Astrocyte (in vitro differentiated cells and primary cell): ENCODE measurements around the gene PPM1F. TPM values are rescaled to one million over a fixed set of nuclear protein-coding genes. Genes with fewer than 3 reads are reported as not detected.

Source experiments
- DNase-seq: peaks from one replicate; pipeline ENCODE4 v3.0.0-alpha.2; 2010; ENCODE audit warnings: low read depth
- FAIRE-seq: peaks from 2 replicates; lab custom pipeline; 2011; peaks lifted over from hg19 to GRCh38; lab: Jason Lieb, UNC
- H2AFZ ChIP-seq: 2 replicates; pipeline ENCODE4 v1.6.0; 2012; ENCODE audit warnings: low read depth, low read length, inconsistent platforms
- H3K27ac ChIP-seq: 2 replicates; pipeline ENCODE4 v1.5.1; 2011; ENCODE audit warnings: low read depth, low read length, inconsistent platforms
- H3K27me3 ChIP-seq: 2 replicates; pipeline ENCODE4 v1.6.0; 2011; ENCODE audit warnings: low read length, inconsistent platforms; ENCODE audit not compliant: insufficient read depth
- H3K36me3 ChIP-seq: 2 replicates; pipeline ENCODE4 v1.5.1; 2011; ENCODE audit warnings: low read length, inconsistent platforms; ENCODE audit not compliant: insufficient read depth
- H3K4me1 ChIP-seq: 2 replicates; pipeline ENCODE4 v1.5.1; 2011; ENCODE audit warnings: low read length, inconsistent platforms; ENCODE audit not compliant: insufficient read depth
- H3K4me2 ChIP-seq: 2 replicates; pipeline ENCODE4 v1.6.0; 2012; ENCODE audit warnings: low read length, inconsistent platforms
- H3K4me3 ChIP-seq: 2 replicates; pipeline ENCODE4 v1.5.1; 2011; ENCODE audit warnings: low read depth, mild to moderate bottlenecking, low read length, inconsistent platforms; ENCODE audit not compliant: insufficient read depth
- H3K79me2 ChIP-seq: 2 replicates; pipeline ENCODE4 v1.6.0; 2012; ENCODE audit warnings: mild to moderate bottlenecking, low read length, inconsistent platforms; ENCODE audit not compliant: insufficient read depth
- H3K9ac ChIP-seq: 2 replicates; pipeline ENCODE4 v1.6.0; 2012; ENCODE audit warnings: mild to moderate bottlenecking, low read length, inconsistent platforms
- H3K9me3 ChIP-seq: 2 replicates; pipeline ENCODE4 v1.5.1; 2012; ENCODE audit warnings: low read depth, mild to moderate bottlenecking, low read length, inconsistent platforms; ENCODE audit not compliant: insufficient read depth
- H4K20me1 ChIP-seq: 2 replicates; pipeline ENCODE4 v1.6.0; 2012; ENCODE audit warnings: low read length, inconsistent platforms; ENCODE audit not compliant: insufficient read depth
- H3K27ac Mint-ChIP-seq: one replicate; pipeline ENCODE4 v1.8.0; 2021; ENCODE audit warnings: mild to moderate bottlenecking, mixed read lengths; ENCODE audit not compliant: unreplicated experiment
- H3K27me3 Mint-ChIP-seq: one replicate; pipeline ENCODE4 v1.8.0; 2021; ENCODE audit warnings: low read depth, mixed read lengths; ENCODE audit not compliant: unreplicated experiment
- H3K36me3 Mint-ChIP-seq: one replicate; pipeline ENCODE4 v1.8.0; 2021; ENCODE audit warnings: low read depth, mixed read lengths; ENCODE audit not compliant: unreplicated experiment
- H3K4me1 Mint-ChIP-seq: one replicate; pipeline ENCODE4 v1.8.0; 2021; ENCODE audit warnings: low read depth, mixed read lengths; ENCODE audit not compliant: unreplicated experiment
- H3K4me3 Mint-ChIP-seq: one replicate; pipeline ENCODE4 v1.8.0; 2021; ENCODE audit warnings: mild to moderate bottlenecking, moderate library complexity, mixed read lengths; ENCODE audit not compliant: unreplicated experiment
- H3K9me3 Mint-ChIP-seq: one replicate; pipeline ENCODE4 v1.8.0; 2021; ENCODE audit warnings: mild to moderate bottlenecking, mixed read lengths; ENCODE audit not compliant: unreplicated experiment
- EZH2 ChIP-seq: IDR thresholded peaks from 2 replicates; pipeline ENCODE4 v1.6.1; 2012; ENCODE audit warnings: mild to moderate bottlenecking, low read length, inconsistent platforms; ENCODE audit not compliant: insufficient read depth
- total RNA-seq: library from RNA; stranded (reverse); gene quantifications from 2 replicates; pipeline ENCODE4 v1.2.1, GENCODE V29; 2021
- TF ChIP-seq, protein P1 (sequence below): IDR thresholded peaks from 2 replicates; pipeline ENCODE4 v1.5.1; 2011; ENCODE audit warnings: low read depth, mild to moderate bottlenecking, inconsistent platforms, low read length, moderate library complexity; ENCODE audit not compliant: insufficient read depth

The PPM1F gene
- total RNA-seq, 1 donor from 2014 or later, result 27.9 TPM

DNA sequence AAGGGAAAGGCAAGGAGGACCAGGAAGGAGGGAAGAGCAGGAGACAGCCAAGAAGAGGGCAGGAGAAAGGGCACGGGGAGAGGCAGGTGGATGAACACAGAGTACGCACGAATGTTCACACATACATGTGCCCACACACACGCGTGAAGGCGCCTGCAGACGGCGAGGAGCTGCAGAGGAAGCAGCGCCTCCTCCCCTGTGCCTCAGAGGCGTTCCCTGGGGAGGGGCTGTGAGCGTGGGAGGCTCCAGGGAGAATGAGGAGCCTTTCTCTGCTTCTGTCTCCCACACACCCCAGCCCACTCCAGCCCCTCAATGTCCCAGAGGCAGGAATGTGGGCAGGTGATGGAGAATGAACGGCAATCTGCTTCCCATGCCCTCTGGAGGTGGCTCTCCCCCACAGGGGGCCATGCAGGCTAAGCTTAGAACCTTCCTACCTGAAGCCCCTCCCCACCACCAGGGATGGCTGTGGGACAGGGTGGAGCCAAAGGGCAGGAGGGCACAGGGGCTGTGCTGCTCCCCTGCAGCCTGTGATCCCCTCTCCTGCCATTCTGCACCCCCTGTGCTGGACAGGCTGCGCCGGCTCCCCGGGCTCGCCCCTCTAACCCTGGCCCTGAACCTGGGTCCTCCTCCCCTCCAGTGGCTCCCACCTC lies 25.3 kb downstream of the PPM1F start:
- FAIRE-seq, result no peak
- H3K4me2 ChIP-seq, result no peak overlapping the region
- H3K27ac Mint-ChIP-seq, result no peak overlapping the region

DNA sequence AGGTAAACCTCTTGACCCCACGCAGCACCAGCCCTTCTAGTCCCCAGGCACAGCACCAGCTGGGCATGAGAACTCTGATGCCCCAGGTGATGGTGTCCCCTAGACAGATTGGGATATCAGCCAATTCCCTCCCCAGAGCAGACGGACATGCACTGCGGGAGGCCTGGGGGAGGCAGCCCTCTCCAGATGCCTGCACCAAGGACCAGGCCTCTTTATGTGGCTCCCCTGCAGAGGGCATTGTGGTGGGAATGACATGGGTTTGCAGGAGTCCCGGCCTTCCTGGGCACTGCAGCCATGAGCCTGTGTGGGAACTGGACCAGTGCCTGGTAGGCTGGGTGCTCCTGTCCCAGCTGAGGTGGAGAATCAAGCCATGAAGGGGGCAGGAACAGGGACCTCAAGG lies 25.9 kb downstream of the PPM1F start:
- Histone ChIP-seq H4K20me1 (peaks cover 20% of the 10 kb centered on the region), H2AFZ (no peak overlapping the region), H3K27ac (no peak overlapping the region), H3K4me2 (no peak overlapping the region), H3K27me3 (no peaks in the 10 kb centered on the region), H3K9me3 (no peaks in the 10 kb centered on the region), H3K36me3 (peaks cover 9% of the 10 kb centered on the region), H3K79me2 (no peaks in the 10 kb centered on the region), H3K9ac (no peak overlapping the region), H3K4me1 (no peaks in the 10 kb centered on the region), H3K4me3 (no peak overlapping the region)
- TF ChIP-seq, protein P1, sequence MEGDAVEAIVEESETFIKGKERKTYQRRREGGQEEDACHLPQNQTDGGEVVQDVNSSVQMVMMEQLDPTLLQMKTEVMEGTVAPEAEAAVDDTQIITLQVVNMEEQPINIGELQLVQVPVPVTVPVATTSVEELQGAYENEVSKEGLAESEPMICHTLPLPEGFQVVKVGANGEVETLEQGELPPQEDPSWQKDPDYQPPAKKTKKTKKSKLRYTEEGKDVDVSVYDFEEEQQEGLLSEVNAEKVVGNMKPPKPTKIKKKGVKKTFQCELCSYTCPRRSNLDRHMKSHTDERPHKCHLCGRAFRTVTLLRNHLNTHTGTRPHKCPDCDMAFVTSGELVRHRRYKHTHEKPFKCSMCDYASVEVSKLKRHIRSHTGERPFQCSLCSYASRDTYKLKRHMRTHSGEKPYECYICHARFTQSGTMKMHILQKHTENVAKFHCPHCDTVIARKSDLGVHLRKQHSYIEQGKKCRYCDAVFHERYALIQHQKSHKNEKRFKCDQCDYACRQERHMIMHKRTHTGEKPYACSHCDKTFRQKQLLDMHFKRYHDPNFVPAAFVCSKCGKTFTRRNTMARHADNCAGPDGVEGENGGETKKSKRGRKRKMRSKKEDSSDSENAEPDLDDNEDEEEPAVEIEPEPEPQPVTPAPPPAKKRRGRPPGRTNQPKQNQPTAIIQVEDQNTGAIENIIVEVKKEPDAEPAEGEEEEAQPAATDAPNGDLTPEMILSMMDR, result no peak
- no peak for TF ChIP-seq EZH2
- Mint-ChIP-seq H3K9me3 (no peaks in the 10 kb centered on the region), H3K27me3 (no peaks in the 10 kb centered on the region), H3K4me1 (no peaks in the 10 kb centered on the region), H3K4me3 (no peak overlapping the region), H3K36me3 (peaks cover 15% of the 10 kb centered on the region), H3K27ac (no peak overlapping the region)
- DNase-seq, result no peak
- FAIRE-seq, result no peak

More for the DNA sequence above, 25.3 kb downstream of the PPM1F start:
- Histone ChIP-seq H2AFZ (no peak overlapping the region), H3K9ac (no peak overlapping the region), H3K9me3 (no peaks in the 10 kb centered on the region), H3K4me1 (no peaks in the 10 kb centered on the region), H3K79me2 (no peaks in the 10 kb centered on the region), H3K27me3 (no peaks in the 10 kb centered on the region), H4K20me1 (peaks cover 20% of the 10 kb centered on the region), H3K4me3 (no peak overlapping the region), H3K27ac (no peak overlapping the region), H3K36me3 (peaks cover 11% of the 10 kb centered on the region)
- H3K4me1 Mint-ChIP-seq, result no peaks in the 10 kb centered on the region
- TF ChIP-seq, protein P1, result no peak
- H3K27me3 Mint-ChIP-seq, result no peaks in the 10 kb centered on the region
- no peaks in the 10 kb centered on the region for H3K9me3 Mint-ChIP-seq
- DNase-seq, result no peak
- H3K36me3 Mint-ChIP-seq, result peaks cover 15% of the 10 kb centered on the region
- H3K4me3 Mint-ChIP-seq, result no peak overlapping the region

DNA sequence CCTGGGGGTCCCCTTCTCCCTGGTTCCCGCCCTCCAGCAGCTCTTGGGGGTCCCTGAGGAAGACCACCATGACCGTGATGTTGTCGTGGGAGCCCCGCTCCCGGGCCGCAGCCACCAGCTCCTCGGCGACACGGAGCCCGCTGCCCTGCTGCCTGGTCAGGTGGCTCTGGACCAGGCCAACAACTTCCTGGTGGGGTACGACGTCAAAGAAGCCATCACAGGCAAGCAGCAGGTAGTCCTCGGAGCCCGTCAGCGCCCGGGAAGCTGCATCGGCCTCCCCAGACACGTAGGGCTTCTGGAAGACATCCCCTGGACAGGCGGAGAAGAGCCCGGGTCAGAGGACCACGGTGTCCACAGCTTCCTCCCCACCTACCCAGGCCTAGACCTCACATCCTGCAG lies 29.5 kb downstream of the PPM1F start:
- no peaks in the 10 kb centered on the region for H3K27me3 Mint-ChIP-seq
- no peaks in the 10 kb centered on the region for H3K27me3 ChIP-seq
- no peak overlapping the region for H3K4me3 ChIP-seq
- H3K9me3 ChIP-seq, result no peaks in the 10 kb centered on the region
- no peaks in the 10 kb centered on the region for H3K4me1 Mint-ChIP-seq
- no peak overlapping the region for H3K27ac ChIP-seq
- H3K36me3 ChIP-seq, result no peaks in the 10 kb centered on the region
- H3K9ac ChIP-seq, result no peak overlapping the region
- H3K79me2 ChIP-seq, result no peaks in the 10 kb centered on the region
- no peaks in the 10 kb centered on the region for H3K4me1 ChIP-seq
- FAIRE-seq (no peak), DNase-seq (no peak)
- no peaks in the 10 kb centered on the region for H3K9me3 Mint-ChIP-seq
- no peak overlapping the region for H3K4me2 ChIP-seq
- H2AFZ ChIP-seq, result no peak overlapping the region
- H3K27ac Mint-ChIP-seq, result no peak overlapping the region
- TF ChIP-seq, protein P1, result no peak
- no peak for TF ChIP-seq EZH2
- peaks cover 3% of the 10 kb centered on the region for H3K36me3 Mint-ChIP-seq
- peaks cover 16% of the 10 kb centered on the region for H4K20me1 ChIP-seq
- H3K4me3 Mint-ChIP-seq, result no peak overlapping the region
